ENCODE measurements around the gene EVA1B. TPM values are rescaled to one million over a fixed set of nuclear protein-coding genes. Genes with fewer than 3 reads are reported as not detected.

EVA1B gene
- 71.5 and 102 TPM in 2 replicates for total RNA-seq

- peak; percentile 54 to 93 for DNase-seq (ENCODE audit: low read depth in 2 of 2)
Measured at GRCh38 chr1:36323636-36324352, at the start of gene EVA1B. EVA1B (minus strand) TSS chr1:36323645; CDS start chr1:36323037, 608 bp downstream.

GRCh38 chr1:36372617-36373016 lies 49.2 kb upstream of the EVA1B start:
- DNase-seq (ENCODE audit: low read depth in 2 of 2), result peak in 1 of 2 donors; percentile 18

GRCh38 chr1:36369061-36369861 lies 45.8 kb upstream of the EVA1B start:
- peak in 1 of 2 donors; percentile 77 for DNase-seq (ENCODE audit: low read depth in 2 of 2)

- DNase-seq (ENCODE audit: low read depth in 2 of 2), result no peak
Measured at GRCh38 chr1:36367798-36368197, 44.4 kb upstream of the EVA1B start.

- peak in 1 of 2 donors; percentile 66 for DNase-seq (ENCODE audit: low read depth in 2 of 2)
Measured at GRCh38 chr1:36367066-36367465, 43.6 kb upstream of the EVA1B start.

- no peak for DNase-seq (ENCODE audit: low read depth in 2 of 2)
Measured at GRCh38 chr1:36366091-36366661, 42.7 kb upstream of the EVA1B start.

GRCh38 chr1:36365381-36365780 lies 41.9 kb upstream of the EVA1B start:
- DNase-seq (ENCODE audit: low read depth in 2 of 2), result no peak

GRCh38 chr1:36359911-36360550 lies 36.6 kb upstream of the EVA1B start:
- peak in 1 of 2 donors; percentile 20 for DNase-seq (ENCODE audit: low read depth in 2 of 2)

GRCh38 chr1:36359383-36359782 lies 35.9 kb upstream of the EVA1B start:
- no peak for DNase-seq (ENCODE audit: low read depth in 2 of 2)

- no peak for DNase-seq (ENCODE audit: low read depth in 2 of 2)
Measured at GRCh38 chr1:36358514-36359084, 35.2 kb upstream of the EVA1B start.

GRCh38 chr1:36355811-36356210 lies 32.4 kb upstream of the EVA1B start:
- no peak for DNase-seq (ENCODE audit: low read depth in 2 of 2)

GRCh38 chr1:36354486-36354885 lies 31.0 kb upstream of the EVA1B start:
- no peak for DNase-seq (ENCODE audit: low read depth in 2 of 2)

- DNase-seq (ENCODE audit: low read depth in 2 of 2), result peak in 1 of 2 donors; percentile 53
Measured at GRCh38 chr1:36352910-36353878, 29.7 kb upstream of the EVA1B start.

- DNase-seq (ENCODE audit: low read depth in 2 of 2), result peak in 1 of 2 donors; percentile 67
Measured at GRCh38 chr1:36352125-36352909, 28.9 kb upstream of the EVA1B start.

GRCh38 chr1:36351227-36351977 lies 28.0 kb upstream of the EVA1B start:
- peak in 1 of 2 donors; percentile 74 for DNase-seq (ENCODE audit: low read depth in 2 of 2)

GRCh38 chr1:36350659-36351226 lies 27.3 kb upstream of the EVA1B start:
- DNase-seq (ENCODE audit: low read depth in 2 of 2), result peak in 1 of 2 donors; percentile 86

GRCh38 chr1:36349839-36350238 lies 26.4 kb upstream of the EVA1B start:
- DNase-seq (ENCODE audit: low read depth in 2 of 2), result peak; percentile 61 to 83

- peak in 1 of 2 donors; percentile 67 for DNase-seq (ENCODE audit: low read depth in 2 of 2)
Measured at GRCh38 chr1:36349241-36349671, 25.8 kb upstream of the EVA1B start.

Data from dermis microvascular lymphatic vessel endothelial cell (primary cell).